Fibroblast of skin of left biceps (primary cell): ENCODE measurements around the gene LRRC70.
"Not testable (repeated sequence)": the region's sequence is repeated elsewhere in the genome, so short reads cannot be mapped to it uniquely, and the experiment has no call there.

Experiments used
- DNase-seq, 2 experiments: peaks; one replicate each; pipeline ENCODE4 v3.0.0-alpha.2; 2013; ENCODE audit warnings: low read depth in 2 of 2

The LRRC70 gene

GRCh38 chr5:62578540-62578939, at the start of gene LRRC70:
LRRC70 (plus strand) TSS chr5:62578819; CDS start chr5:62579439, 620 bp downstream.
- DNase-seq: peak in 1 of 2 experiments; percentile 3

GRCh38 chr5:62533597-62533996, 45.0 kb upstream of the LRRC70 start:
- no peak for DNase-seq

GRCh38 chr5:62534461-62535236, 44.0 kb upstream of the LRRC70 start:
- DNase-seq: no peak

DNA sequence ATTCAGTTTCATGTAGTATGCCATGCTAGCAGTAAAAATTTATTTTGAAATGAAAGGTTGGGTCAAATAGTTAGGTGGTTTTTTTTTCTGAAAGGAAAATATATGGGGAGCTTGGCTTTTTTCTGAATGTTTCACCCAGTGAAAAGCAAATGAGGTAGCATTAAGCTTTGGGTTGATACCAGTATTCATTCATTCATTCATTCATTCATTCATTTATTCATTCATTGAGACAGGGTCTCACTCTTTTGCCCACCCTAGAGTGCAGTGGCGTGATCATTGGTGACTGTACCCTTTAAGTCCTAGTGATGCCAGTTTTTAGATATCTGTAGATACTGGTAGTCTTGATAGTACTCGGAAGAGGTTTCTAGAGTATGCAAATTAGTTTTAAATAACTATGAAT, 42.4 kb upstream of the LRRC70 start:
- DNase-seq: no peak

DNA sequence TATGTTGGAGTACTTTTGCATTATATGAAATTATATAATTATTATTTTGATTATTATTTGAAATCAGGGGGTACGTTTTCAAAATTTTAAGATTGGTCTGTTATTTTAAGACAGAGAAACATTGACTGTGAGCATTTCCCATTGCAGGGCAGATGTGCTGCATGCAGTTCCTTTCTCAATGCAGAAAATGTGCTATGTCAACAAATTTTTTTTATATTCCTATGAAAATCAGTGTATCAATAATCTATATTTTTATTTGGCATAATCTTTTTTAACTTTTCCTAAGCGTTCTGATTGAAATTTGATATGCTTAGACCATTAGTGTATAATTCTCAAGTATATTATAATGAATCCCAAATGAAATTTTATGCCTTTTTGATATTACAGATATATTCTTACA, 41.8 kb upstream of the LRRC70 start:
- no peak for DNase-seq

- peak in 1 of 2 experiments; percentile 4 for DNase-seq
Observed at GRCh38 chr5:62538017-62538942, 40.3 kb upstream of the LRRC70 start.

- no peak for DNase-seq
Observed at GRCh38 chr5:62542720-62543119, 35.9 kb upstream of the LRRC70 start.

DNA sequence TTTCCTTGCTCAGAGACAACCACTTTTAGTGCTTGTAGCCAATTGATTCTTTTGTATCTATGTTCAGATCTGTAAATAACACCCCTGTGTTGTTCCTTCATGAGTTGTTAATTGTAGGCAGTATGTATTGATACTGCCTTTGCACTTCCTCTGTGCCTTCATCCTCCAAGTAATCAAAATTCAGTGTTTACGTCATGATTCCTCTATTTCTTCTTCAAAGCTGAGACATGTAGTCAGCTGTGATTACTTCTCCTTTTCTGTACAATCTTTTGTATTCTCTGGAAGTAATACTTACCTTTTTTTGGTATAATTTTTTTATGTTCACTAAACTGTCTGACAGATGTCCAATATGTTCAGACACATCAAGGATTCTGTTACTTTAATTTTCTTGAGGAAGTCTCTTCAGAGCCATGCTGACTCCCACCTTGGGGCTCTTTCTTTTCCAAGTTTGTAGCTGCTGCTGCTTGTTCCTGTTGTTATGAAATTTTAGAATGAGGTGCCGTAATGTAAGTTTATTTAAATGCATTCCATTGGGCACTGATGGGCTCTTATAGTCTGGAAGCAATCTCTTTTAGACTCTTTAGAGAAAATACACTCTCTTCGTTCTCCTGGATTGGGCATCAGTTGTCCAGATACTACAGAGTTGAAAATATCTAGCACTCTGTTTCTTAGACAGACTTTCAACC, 30.5 kb upstream of the LRRC70 start:
- DNase-seq: no peak

GRCh38 chr5:62550103-62550502, 28.5 kb upstream of the LRRC70 start:
- DNase-seq: no peak

- DNase-seq: no peak
Observed at GRCh38 chr5:62555930-62556329, 22.7 kb upstream of the LRRC70 start.

DNA sequence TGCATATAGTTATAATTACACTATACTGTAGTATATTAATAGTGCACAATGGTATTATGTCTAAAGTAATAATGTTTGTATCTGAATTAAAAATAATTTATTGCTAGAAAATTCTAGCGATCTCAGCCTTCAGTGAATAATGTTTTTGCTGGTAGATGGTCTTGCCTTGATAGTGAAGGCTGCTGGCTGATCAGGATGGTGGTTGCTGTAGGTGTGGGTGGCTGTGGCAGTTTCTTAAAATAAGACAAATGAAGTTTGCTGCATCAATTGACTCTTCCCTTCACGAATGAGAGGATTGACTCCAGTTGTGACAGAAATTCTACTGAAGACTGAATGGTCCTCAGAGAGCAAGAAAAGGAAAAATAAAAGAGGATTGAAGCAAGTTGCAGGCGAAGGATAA, 19.7 kb upstream of the LRRC70 start:
- no peak for DNase-seq

GRCh38 chr5:62560786-62561185, 17.8 kb upstream of the LRRC70 start:
- no peak for DNase-seq

DNA sequence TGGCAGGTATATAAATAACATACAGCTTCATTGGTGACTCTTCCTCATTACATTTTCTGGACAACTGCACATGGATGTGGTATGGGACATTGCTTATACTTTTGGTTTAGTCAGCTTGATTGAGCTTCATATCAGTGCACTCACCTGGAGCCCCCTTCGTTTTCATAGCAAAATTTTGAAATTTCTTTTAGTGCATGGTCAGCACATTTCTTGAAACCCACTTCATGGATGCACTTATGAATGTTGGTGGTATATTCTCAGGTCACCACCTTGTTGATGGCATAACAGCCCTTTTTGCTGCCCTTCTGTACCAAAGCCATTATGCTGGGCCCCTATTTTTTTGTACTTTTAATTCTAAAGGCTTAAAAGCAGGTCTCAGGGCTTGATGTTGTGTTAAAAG, 16.7 kb upstream of the LRRC70 start:
- DNase-seq: no peak

DNA sequence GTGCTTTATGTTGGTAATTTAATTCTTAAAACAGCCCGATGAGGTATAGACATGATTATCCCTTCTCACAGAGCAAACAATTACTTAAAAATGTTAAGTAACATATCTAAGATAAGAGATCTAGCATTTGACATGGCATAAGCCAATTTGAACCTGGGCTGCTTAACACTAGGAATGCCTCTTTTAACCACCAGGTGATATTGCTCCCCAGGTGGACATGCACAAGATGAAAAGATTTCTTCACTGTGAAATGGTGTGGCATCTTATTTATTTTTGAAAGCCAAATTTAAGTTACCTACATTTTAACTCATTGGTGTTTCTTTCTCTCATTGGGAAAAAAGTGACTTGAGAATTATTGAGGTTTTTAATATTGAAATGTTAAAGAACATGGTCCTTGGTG, 15.8 kb upstream of the LRRC70 start:
- DNase-seq: no peak

GRCh38 chr5:62564101-62564500, 14.5 kb upstream of the LRRC70 start:
- DNase-seq: no peak

GRCh38 chr5:62565740-62566139, 12.9 kb upstream of the LRRC70 start:
- DNase-seq: not testable (repeated sequence)

- no peak for DNase-seq
Observed at GRCh38 chr5:62568143-62568542, 10.5 kb upstream of the LRRC70 start.

- DNase-seq: no peak
Observed at GRCh38 chr5:62568800-62569432, 9.7 kb upstream of the LRRC70 start.

- DNase-seq: no peak
Observed at GRCh38 chr5:62569470-62569869, 9.1 kb upstream of the LRRC70 start.

DNA sequence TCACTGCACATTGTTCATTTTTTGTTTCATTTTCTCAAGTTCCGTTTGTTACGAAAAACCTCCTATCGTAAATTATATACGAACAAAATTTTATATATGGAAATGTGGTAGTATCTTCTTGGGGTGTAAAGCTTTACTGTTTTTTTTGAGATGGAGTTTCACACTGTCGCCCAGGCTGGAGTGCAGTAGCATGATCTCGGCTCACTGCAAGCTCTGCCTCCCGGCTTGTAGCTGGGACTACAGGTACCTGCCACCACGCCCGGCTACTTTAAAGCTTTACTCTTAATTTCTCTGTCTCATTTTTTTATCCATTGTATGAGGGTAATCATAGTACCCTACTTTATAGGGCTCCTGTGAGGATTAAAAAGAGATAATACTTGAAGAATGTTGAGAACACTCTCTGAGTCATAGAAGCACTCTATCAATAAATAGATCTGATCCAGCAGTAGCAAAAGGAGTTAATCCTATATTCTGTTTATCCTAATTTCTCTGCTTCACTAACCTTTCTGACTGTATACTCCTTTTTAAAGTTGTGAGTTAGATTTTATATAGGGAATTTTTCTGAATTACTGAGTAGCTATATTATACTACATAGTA, 5.6 kb upstream of the LRRC70 start:
- no peak for DNase-seq

- DNase-seq: no peak
Observed at GRCh38 chr5:62574599-62574998, 4.0 kb upstream of the LRRC70 start.
